HG03066 (cell line): ENCODE results near the gene LSM10.

ENCODE experiments used
- ATAC-seq: cut with Tn5 transposase; IDR thresholded peaks from one replicate; pipeline ENCODE4 v1.9.1; 2021; ENCODE audit warnings: low read depth; ENCODE audit not compliant: unreplicated experiment

Gene LSM10

DNA sequence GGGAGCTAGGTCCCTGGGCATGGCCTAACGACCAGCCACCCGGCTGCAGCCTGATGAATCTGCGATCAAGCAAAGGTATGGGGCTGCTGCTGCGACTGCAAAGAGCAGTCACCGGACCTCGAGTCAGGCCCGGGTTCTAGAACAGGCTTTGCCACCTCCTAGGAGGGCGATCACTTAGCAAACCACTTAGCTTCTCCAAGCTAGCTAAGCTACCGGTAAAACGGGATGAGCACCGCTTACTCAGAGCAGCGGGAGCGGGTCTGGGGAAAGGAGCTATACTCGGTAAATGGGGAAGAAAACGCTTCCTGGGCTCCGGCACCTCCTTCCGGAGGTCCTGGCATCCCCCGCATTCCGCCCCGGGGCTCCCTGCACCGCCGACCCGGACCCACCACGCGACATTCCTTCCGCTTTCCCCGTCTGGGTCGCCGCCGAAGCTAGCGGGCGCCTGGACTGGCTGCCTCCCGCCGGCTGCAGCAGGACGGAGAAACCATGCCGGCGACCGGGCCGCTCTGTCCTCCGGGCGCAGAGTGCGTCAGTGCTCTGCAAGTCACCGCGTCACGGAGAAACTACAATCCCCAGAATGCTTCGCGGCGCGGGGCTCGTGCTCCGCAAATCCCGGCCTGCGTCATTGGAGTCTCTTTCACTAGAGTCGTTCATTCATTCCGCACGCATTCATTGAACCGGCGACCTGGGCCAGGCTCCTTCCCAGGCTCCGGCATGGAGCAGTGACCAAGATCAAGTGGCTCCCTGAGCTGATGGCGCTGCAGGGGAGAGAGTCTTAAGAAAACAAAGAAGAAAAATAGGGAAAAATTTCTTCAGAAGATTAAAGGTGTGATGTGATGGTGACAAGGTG is at the start of gene LSM10:
TSS of gene LSM10 (minus strand) at position 531 of the 853 bp plus-strand sequence. CDS start 3,779 bp downstream, outside the sequence.
- peak; percentile 37 for ATAC-seq

DNA sequence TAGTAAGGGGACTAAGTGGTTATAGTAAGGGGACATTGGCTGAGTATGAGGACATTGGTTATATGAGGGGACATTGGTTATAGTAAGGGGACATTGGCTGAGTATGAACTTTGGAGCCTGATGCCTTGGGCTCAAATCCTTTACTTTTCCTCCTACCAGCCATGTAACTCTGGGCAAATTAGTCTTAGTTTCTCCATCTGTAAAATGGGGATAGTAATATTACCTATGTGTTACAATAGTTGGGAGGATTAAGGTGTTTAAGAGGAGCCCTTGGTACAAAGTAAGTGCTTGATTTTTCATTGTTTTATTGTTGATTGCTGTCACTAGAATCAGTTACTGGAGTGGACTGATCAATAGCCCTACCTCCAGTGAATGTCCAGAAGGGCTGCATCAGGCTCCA is 49.7 kb upstream of the LSM10 start:
- no peak for ATAC-seq

DNA sequence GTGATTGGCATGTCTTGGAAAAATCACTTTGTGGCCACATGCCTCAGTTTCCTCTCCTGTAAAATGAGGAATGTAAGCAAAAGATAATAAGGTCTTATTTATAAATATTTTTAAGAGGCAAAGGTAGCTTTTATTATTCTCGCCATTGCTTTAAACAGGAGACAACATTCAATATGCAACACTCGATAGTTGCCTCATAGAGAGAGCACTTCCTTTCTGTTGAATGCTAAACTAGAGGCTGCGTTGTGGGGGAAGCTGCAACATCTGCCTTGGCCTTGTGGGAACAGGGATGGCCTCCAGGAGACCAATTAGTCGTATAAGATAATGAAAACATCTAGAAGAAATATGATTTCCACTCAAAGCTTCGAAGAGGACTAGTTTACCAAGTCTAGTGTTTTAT is 49.0 kb upstream of the LSM10 start:
- ATAC-seq, result no peak

DNA sequence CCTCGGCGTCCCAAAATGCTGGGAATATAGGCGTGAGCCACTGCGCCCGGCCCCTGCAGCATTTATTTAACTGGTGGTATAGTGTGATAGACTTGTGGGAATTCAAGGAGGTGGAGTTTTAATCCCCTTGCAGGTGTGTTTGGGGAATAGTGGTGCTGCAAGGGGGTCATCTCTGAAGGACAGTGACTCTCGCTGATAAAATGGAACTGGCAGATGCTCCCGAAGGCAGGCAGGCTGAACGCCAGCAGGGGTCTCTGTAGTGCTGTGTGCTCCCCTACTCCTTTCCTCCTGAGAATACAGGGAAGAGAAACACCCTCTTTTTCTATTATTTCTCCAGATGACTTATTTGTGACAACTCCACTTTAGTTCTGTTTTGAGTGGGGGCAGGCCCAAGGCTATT is 48.6 kb upstream of the LSM10 start:
- ATAC-seq, result no peak

DNA sequence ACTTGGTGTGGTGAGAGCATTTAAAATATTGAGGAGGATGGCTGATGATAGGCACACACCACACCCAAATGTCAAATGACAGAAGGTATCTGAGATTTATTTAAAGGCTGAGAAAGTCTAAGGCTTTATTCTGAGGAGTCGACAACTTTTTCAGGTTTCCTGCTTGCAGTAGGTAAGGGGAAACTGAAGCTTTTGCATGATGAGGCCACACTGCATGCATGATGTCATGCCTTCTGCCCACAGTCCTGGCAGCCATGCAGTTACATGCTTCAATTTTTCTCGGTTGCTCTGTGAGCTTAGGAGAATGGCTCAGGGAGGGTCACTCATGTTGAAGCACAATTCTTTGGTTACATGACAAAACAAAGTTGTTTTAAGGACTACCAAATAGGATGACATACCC is 45.6 kb upstream of the LSM10 start:
- no peak for ATAC-seq

DNA sequence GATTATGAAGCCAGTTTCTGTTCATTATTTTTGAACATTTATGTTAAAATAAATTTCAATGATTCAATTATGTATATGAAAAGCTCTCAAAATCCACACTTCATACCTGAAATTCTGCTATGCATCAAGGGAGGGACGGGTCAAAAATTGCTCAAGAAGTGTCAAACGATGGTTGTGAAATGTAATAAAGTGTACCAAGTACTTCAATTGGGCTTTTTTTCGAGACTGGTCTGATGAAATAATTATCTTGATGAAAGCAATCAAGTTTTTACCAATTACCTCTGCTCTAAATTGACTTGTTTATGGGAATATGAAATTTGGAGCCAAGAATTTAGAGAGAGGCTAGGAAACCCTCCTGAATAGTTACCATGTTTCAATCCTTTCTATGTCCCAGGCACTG is 44.6 kb upstream of the LSM10 start:
- no peak for ATAC-seq

DNA sequence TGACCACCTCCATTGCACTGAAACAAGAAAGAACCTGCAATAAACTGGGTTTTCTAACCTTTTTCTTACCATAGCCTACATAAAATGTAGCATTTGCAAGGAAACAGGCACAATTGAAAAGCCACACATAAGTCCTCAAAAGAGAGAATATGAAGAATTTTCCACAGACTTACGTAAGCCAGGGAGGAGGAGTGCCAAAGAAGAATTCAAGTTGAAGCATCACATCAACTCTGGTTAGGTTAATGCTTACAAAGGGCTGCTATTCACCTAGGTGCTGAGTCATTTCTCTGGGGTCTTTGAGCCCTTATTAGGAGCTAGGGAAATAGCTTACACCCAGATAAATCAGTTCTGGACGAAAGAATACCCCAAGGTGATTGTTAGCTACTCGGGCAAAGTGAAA is 42.9 kb upstream of the LSM10 start:
- ATAC-seq, result no peak

DNA sequence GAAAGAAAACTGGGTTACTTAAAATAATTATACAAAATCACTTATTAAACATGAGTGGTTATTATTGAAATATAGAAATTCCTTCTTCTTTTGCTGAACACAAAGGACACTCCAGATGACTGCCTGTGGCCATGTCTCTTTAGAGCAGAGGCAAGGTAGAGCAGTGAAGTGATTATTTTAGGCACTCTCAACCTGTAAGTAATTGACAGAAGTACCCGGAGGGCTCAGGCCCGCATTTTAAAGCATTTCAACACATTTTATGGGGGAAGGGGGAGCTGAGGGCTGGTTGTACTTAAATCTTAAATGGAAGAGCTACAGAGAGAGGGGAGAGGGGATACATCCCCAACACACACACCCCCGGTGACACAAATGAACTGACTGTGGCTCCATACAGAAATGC is 42.3 kb upstream of the LSM10 start:
- no peak for ATAC-seq

DNA sequence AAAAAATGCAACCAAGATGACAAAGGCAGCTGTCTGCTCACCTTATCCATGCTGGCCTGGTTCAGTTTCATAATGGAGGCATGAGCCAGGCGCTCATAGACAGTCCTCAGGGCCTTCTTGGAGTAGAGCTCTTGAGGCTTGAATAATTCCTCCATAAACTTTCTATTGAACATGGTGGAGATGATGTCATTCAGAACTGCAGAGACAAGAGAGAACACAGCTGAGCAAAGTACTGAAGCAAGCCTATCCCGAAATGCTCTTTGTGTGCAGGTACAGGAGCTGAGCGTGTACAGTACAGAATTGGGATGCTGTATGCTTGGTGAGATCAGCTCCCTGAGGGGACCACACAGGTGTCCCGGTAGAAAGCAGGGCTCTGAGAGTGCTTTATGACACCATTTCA is 41.0 kb upstream of the LSM10 start:
- no peak for ATAC-seq

DNA sequence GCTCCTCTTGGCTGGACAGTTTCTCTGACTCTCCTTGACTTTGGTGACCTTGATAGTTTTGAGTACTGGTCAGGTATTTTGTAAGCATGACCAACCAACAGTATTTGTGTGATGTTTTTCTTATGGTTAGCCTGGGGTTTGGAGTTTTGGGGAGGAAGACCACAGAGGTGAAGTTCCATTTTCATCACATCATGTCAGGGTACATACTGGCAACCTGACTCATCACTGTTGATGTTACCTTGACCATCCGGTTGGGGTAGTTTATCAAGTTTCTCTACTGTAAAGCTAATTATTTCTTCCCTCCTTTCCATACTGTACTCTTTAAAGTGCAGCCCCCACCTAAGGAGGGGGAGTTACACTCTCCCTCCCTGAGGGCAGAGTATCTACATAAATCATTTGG is 39.1 kb upstream of the LSM10 start:
- ATAC-seq, result no peak

DNA sequence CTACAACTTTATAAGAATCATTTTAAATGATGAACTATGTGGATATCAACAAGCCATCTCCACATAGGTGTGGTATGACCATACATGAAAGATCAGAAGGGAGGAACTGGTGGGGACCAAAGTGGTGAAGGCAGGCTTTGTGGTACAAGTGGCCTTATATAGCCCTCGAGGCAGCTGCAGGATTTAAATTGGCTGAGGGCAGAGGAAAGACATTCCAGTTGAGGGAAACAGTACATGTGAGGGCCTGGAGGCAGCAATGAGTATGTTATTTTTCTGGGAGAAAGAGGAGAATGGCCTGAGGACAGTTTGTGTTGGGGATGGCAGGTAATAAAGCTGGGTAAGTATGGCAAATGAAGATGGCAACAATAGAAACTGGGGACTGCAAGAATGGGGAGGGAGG is 35.4 kb upstream of the LSM10 start:
- ATAC-seq, result no peak

DNA sequence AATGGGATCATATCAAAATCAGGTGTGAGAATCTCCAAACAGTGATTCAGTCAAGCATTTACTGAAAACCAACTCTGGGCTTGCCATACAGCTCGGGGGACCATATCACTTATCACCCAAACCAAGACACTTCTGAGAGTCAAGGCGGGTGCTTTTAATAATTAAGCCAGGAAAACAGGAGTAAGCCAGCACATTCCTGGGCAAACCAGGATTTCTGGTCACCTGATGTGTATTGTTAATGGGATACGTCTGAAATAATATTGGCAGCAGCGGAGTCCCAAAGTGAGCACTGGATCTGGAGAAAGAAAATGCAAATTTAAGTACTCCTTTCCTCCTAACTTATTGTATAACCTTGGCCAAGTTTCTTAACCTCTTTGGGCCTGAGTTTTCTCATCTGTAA is 34.9 kb upstream of the LSM10 start:
- ATAC-seq, result no peak

DNA sequence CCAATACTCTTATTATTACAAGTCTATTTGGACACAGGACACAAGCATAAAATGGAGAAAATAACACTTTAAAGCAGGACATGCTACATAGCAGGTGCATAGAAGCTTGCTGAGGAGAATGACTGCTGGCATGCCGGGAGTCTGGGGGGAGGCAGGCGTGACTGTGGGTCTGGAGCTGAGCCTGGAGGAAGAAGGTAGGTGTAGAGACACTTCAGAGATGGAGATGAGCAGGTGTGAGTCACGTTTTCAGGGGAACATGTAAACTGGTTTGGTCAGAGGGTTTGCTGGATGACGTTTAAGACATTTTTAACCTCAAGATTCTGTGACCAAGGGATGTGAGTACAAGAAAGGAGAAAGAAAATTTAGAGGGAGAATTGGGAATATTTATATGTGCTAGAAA is 28.1 kb upstream of the LSM10 start:
- no peak for ATAC-seq

DNA sequence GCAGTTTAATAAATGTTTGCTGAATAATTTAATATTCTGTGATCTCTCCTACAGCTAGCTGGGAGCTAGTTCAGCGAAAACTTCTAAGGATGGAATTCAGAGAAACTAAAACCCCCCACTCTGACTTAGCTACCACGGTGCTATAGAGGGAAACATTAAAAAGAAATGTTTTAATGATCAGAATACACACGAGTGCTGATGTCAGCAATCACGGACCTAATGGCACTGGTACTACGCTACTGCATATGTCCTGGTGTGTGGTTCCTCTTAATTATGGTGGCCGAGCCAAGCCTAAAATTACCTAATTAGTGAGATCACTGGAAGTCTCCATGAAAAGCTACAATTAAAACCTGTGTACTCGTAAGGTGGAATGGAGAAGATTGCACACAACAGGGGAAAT is 23.9 kb upstream of the LSM10 start:
- no peak for ATAC-seq

DNA sequence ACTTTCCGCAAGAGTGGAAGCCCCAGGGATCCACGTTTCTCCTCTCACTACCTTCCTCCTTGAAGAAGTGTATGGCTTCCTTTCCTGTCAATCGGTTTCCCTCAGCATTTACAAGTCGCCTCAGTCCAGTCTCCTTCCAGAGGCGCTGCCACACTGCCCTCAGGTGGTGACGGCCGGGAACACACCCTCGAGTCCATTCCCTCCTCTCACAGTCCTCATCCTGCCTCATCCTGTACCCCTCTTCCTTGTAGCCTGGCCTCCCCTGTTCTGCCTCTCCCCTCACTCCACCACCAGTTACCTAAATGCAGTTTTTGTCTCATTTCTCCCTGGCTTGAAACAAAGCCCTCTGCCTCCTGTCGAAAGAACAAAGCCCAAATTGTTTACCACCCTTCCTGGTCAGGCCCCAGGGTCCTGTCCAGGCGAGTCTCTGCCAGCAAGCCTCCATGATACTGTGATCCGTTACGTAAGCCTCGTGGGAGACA is 23.2 kb upstream of the LSM10 start:
- ATAC-seq, result no peak

DNA sequence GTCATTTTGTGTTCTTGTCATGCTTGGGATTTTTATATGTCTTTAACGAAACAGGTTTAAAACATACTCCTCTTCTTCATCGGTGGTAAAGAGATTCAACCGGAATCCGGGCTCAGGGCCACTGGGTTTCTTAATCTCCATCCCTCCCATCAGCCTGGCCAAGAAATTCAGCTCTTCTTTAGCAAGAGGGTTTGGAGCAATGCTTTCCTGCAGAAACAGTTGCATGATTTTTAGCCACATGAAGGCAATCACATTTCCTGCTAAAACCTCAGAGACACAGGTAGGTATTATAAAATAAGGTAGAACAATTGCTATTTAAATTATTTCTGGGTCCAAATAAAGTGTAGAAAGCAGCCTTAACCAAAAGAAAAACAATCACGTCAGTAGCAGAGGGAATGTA is 22.7 kb upstream of the LSM10 start:
- no peak for ATAC-seq

DNA sequence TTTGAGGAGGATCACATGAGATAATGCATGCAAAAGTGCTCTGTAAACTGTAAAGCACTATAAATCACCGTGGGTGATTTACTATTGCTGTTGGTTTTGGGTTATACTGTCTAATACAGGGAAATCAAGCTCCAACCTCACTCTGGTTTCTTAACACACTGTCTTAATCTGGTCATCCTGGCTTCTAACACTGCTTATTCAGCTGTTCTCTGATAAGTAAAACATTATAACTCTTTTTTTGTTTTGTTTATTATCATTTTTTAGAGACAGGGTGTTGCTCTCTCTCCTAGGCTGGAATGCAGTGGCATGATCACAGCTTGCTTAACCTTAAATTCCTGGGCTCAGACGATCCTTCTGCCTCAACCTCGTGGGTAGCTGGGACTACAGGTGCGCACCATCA is 21.9 kb upstream of the LSM10 start:
- ATAC-seq, result no peak

DNA sequence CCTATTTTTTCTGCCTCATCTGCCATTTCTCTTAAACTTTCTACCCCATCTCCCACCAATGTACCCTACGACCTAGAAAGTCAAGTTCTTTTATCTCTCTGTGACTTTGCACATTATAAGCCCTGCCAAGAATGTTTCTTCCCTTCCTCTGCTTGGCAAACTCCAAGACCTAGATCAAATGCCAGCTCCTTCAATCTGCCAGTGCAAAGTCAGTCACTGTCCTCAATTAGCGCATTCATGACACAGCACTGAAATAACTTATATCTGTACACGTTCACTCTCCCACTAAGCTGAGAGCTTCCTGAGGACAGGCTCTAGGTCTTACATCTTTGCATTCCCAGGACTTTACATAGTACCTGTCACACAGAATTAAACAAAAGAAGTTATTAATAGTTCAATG is 21.4 kb upstream of the LSM10 start:
- ATAC-seq, result no peak

DNA sequence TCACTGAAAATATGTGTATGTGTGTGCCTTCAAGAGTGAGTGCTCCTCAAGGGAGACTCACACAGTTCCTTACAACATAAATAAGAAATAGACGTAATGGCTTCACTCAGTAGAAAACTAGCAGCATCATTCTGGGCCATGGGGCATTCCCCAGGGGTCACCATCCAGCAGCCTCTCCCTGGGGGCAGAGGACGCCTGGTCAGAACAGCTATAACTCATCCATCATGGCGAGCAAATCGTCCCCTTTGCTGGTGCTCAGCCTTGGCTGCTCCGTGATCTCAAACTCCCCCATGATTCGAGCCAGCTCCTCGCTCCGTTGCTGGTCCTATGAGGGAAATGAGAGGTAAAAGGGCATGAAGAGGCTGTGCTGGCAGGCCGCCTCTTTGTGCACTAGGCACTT is 20.2 kb upstream of the LSM10 start:
- ATAC-seq, result no peak

DNA sequence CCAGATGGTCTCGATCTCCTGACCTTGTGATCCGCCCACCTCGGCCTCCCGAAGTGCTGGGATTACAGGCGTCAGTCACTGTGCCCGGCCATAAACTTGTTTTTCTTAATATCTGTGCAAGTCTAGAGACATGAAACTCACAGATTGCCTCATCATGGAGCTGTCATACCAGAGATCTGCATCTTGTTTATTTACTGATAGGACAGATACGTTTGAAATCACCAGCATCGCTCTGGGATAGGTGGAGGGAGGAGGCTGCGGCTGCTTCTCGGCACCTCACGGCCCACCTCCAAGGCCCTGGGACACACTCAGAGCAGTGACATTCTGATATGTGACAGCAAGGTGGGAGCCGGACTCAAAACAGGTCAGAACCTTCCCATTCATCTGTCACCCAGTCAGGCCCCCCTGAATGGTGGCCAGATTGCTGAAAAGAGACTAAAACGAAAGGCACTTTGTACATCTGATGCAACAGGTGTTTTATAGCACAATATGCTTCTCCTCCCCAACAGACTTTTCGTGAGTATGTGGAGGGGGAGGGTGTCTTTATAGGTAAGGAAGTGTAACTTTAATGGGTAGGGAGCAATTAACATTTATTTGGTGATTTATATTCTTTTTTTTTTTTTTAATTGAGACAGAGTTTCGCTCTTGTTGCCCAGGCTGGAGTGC is 18.1 kb upstream of the LSM10 start:
- ATAC-seq, result no peak

DNA sequence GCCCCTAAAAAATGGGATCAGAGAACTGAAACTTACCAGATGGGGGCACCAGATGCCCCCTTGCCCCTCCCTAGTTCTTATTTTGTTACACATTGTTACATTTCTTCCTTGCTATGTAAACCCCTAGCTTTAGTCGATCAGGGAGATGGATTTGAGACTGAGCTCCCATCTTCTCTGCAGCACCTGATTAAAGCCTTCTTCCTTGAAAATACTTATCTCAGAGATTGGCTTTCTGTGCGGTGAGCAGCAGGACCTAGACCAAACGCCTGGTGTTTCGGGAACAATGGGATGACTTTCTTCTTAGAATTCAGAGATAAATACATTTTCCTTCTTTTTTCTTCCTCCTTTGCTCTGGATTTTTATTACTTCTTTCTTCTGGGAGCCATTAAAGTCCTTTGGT is 16.7 kb upstream of the LSM10 start:
- ATAC-seq, result no peak
